HepG2 (cell line): ENCODE results near the gene HPS4. TPM values are rescaled to one million over a fixed set of nuclear protein-coding genes. Genes with fewer than 3 reads are reported as not detected.

Source experiments
- E2F2 ChIP-seq: sonication (generic); formaldehyde crosslinking; IDR thresholded peaks from 2 replicates; pipeline ENCODE4 v1.4.0; 2020; ENCODE audit warnings: missing genetic modification reagents, borderline replicate concordance
- GABPA ChIP-seq, 2 experiments: IDR thresholded peaks; 2 replicates each; pipeline ENCODE4 v1.6.1; 2011 to 2016; ENCODE audit warnings: low read depth in 2 of 2, low read length in 1 of 2, missing biosample characterization in 1 of 2, missing genetic modification characterization in 1 of 2
- GFI1 ChIP-seq: sonication (generic); formaldehyde crosslinking; IDR thresholded peaks from 2 replicates; pipeline ENCODE4 v1.5.0; 2020; ENCODE audit warnings: missing genetic modification reagents, mild to moderate bottlenecking, borderline replicate concordance
- HOMEZ ChIP-seq: IDR thresholded peaks from 2 replicates; pipeline ENCODE4 v1.6.1; 2016; ENCODE audit warnings: low read depth
- KDM4B ChIP-seq: sonication (generic); formaldehyde crosslinking; IDR thresholded peaks from 2 replicates; pipeline ENCODE4 v1.4.0; 2020; ENCODE audit warnings: missing genetic modification reagents
- MYC ChIP-seq: sonication (generic); formaldehyde crosslinking; IDR thresholded peaks from 2 replicates; pipeline ENCODE4 v1.9.0; 2021; ENCODE audit warnings: missing genetic modification reagents, borderline replicate concordance
- NFE2 ChIP-seq: sonication (generic); formaldehyde crosslinking; IDR thresholded peaks from 2 replicates; pipeline ENCODE4 v1.4.0; 2020; ENCODE audit warnings: missing genetic modification reagents
- PHF5A ChIP-seq: IDR thresholded peaks from one replicate; pipeline ENCODE4 v1.6.1; 2018; ENCODE audit warnings: low read depth, missing genetic modification reagents; ENCODE audit not compliant: unreplicated experiment
- PLRG1 ChIP-seq: fragments of 450-650 bp; conservative IDR thresholded peaks from 2 replicates; pipeline ENCODE4 v1.6.1; 2016
- RAD21 ChIP-seq: fragments of 450-650 bp; formaldehyde crosslinking; IDR thresholded peaks from 2 replicates; pipeline ENCODE4 v1.5.0; 2020; ENCODE audit warnings: mild to moderate bottlenecking
- SAP130 ChIP-seq: IDR thresholded peaks from 2 replicates; pipeline ENCODE4 v1.6.1; 2016; ENCODE audit warnings: low read depth
- SMAD3 ChIP-seq: sonication (generic); formaldehyde crosslinking; IDR thresholded peaks from 2 replicates; pipeline ENCODE4 v1.4.0; 2020; ENCODE audit warnings: missing genetic modification reagents
- SNAPC2 ChIP-seq: sonication (generic); formaldehyde crosslinking; IDR thresholded peaks from 2 replicates; pipeline ENCODE4 v1.8.1; 2022; ENCODE audit warnings: mild to moderate bottlenecking, missing genetic modification reagents
- TAF1 ChIP-seq: sonication (generic); formaldehyde crosslinking; IDR thresholded peaks from 2 replicates; pipeline ENCODE4 v1.4.0; 2020; ENCODE audit warnings: missing genetic modification reagents
- TCF12 ChIP-seq, 2 experiments: fragments of 450-650 bp in 1 of 2; sonication (generic) in 1 of 2; formaldehyde crosslinking in 1 of 2; IDR thresholded peaks; 2 replicates each; pipeline versions ENCODE4 v1.6.1 to v1.8.0; 2017 to 2022; ENCODE audit warnings: antibody characterized with exemption in 1 of 2, mild to moderate bottlenecking in 1 of 2, missing genetic modification reagents in 1 of 2, moderate library complexity in 1 of 2
- THRA ChIP-seq: sonication (generic); formaldehyde crosslinking; IDR thresholded peaks from 2 replicates; pipeline ENCODE4 v1.4.0; 2020; ENCODE audit warnings: missing genetic modification reagents, borderline replicate concordance
- TIGD3 ChIP-seq: sonication (generic); formaldehyde crosslinking; IDR thresholded peaks from 2 replicates; pipeline ENCODE4 v1.5.1; 2020; ENCODE audit warnings: mild to moderate bottlenecking, missing genetic modification reagents, borderline replicate concordance
- ZC3H4 ChIP-seq: sonication (generic); formaldehyde crosslinking; IDR thresholded peaks from 2 replicates; pipeline ENCODE4 v1.4.0; 2020; ENCODE audit warnings: missing genetic modification reagents, borderline replicate concordance
- ZNF317 ChIP-seq: sonication (generic); formaldehyde crosslinking; IDR thresholded peaks from 2 replicates; pipeline ENCODE4 v1.5.0; 2020; ENCODE audit warnings: mild to moderate bottlenecking, missing genetic modification reagents
- ZNF337 ChIP-seq: sonication (generic); formaldehyde crosslinking; IDR thresholded peaks from 2 replicates; pipeline ENCODE4 v1.5.1; 2020; ENCODE audit warnings: missing genetic modification reagents, low read depth, mild to moderate bottlenecking, borderline replicate concordance
- ZNF33B ChIP-seq: sonication (generic); formaldehyde crosslinking; IDR thresholded peaks from 2 replicates; pipeline ENCODE4 v1.5.1; 2020; ENCODE audit warnings: mild to moderate bottlenecking, missing genetic modification reagents
- ZNF556 ChIP-seq: sonication (generic); formaldehyde crosslinking; IDR thresholded peaks from 2 replicates; pipeline ENCODE4 v1.4.0; 2020; ENCODE audit warnings: mild to moderate bottlenecking, missing genetic modification reagents, borderline replicate concordance
- ZNF598 ChIP-seq: sonication (generic); formaldehyde crosslinking; IDR thresholded peaks from 2 replicates; pipeline ENCODE4 v1.5.1; 2020; ENCODE audit warnings: mild to moderate bottlenecking, missing genetic modification reagents, borderline replicate concordance
- ZNF720 ChIP-seq: sonication (generic); formaldehyde crosslinking; IDR thresholded peaks from 2 replicates; pipeline ENCODE4 v1.4.0; 2020; ENCODE audit warnings: missing genetic modification reagents
- ZNF749 ChIP-seq: sonication (generic); formaldehyde crosslinking; IDR thresholded peaks from 2 replicates; pipeline ENCODE4 v1.8.0; 2022; ENCODE audit warnings: mild to moderate bottlenecking, missing genetic modification reagents, moderate library complexity, borderline replicate concordance
- polyA plus RNA-seq, 8 experiments: library from polyadenylated mRNA; depleted of rRNA in 3 of 8; stranded (reverse) in 7 of 8; unstranded in 1 of 8; fragments of >200 nt; fragmentation: Illumina TruSeq in 4 of 8; extraction: Trizol in 4 of 8; gene quantifications; 2 replicates each; pipeline versions ENCODE4 v1.2.1 to v1.2.3, GENCODE V29; 2011 to 2016; ENCODE audit warnings: low read depth in 4 of 8, missing spikeins in 1 of 8, mixed read lengths in 1 of 8; ENCODE audit not compliant: insufficient read depth in 1 of 8
- total RNA-seq, 5 experiments: library from RNA; depleted of rRNA; stranded (reverse); fragments of >200 nt; fragmentation: Illumina TruSeq; extraction: Trizol; gene quantifications; 2 replicates each; pipeline ENCODE4 v1.2.3, GENCODE V29; 2016; ENCODE audit warnings: low read depth in 1 of 5

Gene HPS4
- total and polyA plus RNA-seq, 2 of the 13 experiments (the other 11 are each of a cell fraction or from before 2014, with no cell fraction given), result 27.4 to 34.0 TPM

- TF ChIP-seq SMAD3 (CRISPR knock-in tag) (0 out of 2 replicates have a peak, but pooled peaks have one; percentile 39), ZC3H4 (CRISPR knock-in tag) (no peak), ZNF598 (CRISPR knock-in tag) (no peak), TAF1 (CRISPR knock-in tag) (peak; percentile 32; the same call in 1 of the 2 replicates), RAD21 (no peak), ZNF33B (CRISPR knock-in tag) (no peak), NFE2 (no peak), TIGD3 (CRISPR knock-in tag) (no peak), HOMEZ (no peak), ZNF337 (CRISPR knock-in tag) (no peak), PLRG1 (no peak), GABPA (IDR thresholded peaks at IDR 0.05; ENCODE audit: low read depth, low read length) (no peak), GABPA (CRISPR knock-in tag; IDR thresholded peaks at IDR 0.05; ENCODE audit: low read depth) (no peak), ZNF749 (CRISPR knock-in tag) (no peak), TCF12 (IDR thresholded peaks at IDR 0.05) (no peak), TCF12 (CRISPR knock-in tag; IDR thresholded peaks at IDR 0.05) (no peak), GFI1 (no peak), E2F2 (no peak), ZNF317 (CRISPR knock-in tag) (no peak; the same call in 1 of the 2 replicates), MYC (CRISPR knock-in tag) (peak; percentile 26; the same call in 1 of the 2 replicates), PHF5A (CRISPR knock-in tag) (no peak), SAP130 (CRISPR knock-in tag) (no peak), KDM4B (CRISPR knock-in tag) (no peak), ZNF720 (no peak), THRA (CRISPR knock-in tag) (peak; percentile 35; the same call in 1 of the 2 replicates), SNAPC2 (no peak), ZNF556 (CRISPR knock-in tag) (no peak)
Measured at GRCh38 chr22:26479792-26480610, 3.6 kb downstream of the HPS4 start (continued).
